ENCODE results near the gene ST3GAL6. TPM values are rescaled to one million over a fixed set of nuclear protein-coding genes. Genes with fewer than 3 reads are reported as not detected.

Gene ST3GAL6
- total and polyA plus RNA-seq, 2 of the 8 experiments (the other 6 are each of a cell fraction or from before 2014, with no cell fraction given): 3.3 to 6.1 TPM

- no peak for FAIRE-seq
- POLR2A ChIA-PET (ENCODE audit: partially characterized antibody): interaction anchor here (0.6 to 2.6 kb wide), 6 partner anchors 9 to 1654 kb away, joined by 3 to 10 read pairs (median 4); partner anchors contain the start of gene CPOX
- H3K4ac ChIP-seq (replicated peaks; ENCODE audit: insufficient read length, low read depth, low read length): no peak overlapping the region
- H2BK5ac ChIP-seq (ENCODE audit: low read depth, low read length): no peak overlapping the region
- H4K8ac ChIP-seq (ENCODE audit: extremely low read depth, insufficient read depth, low read length): no peak overlapping the region
- no peak overlapping the region for H2BK20ac ChIP-seq (ENCODE audit: low read length)
- no peak overlapping the region for H3K18ac ChIP-seq (ENCODE audit: extremely low read depth, low read length)
- peak overlapping the region; percentile 68 to 85 (median 73) for H3K4me3 ChIP-seq (ENCODE audit: extremely low read depth in 1 of 4, insufficient read depth in 2 of 4, low read depth in 3 of 4, low read length in 4 of 4)
- peaks cover 11% of the 10 kb centered on the region for H3K23me2 ChIP-seq (ENCODE audit: low read depth, low read length)
- CTCF ChIA-PET (ENCODE audit: partially characterized antibody): interaction anchor here (1.0 to 1.8 kb wide), 3 partner anchors 8 to 402 kb away, joined by 3 to 5 read pairs (median 4); no protein-coding TSS in a partner anchor
- H3K36me3 ChIP-seq (ENCODE audit: control insufficient read depth in 2 of 4, insufficient read depth in 4 of 4, low read length in 3 of 4): no peaks in the 10 kb centered on the region
- peak overlapping the region; percentile 84 to 86 for H3K4me2 ChIP-seq (ENCODE audit: insufficient read depth in 1 of 2, low read depth in 2 of 2, low read length in 2 of 2)
- H3K9ac ChIP-seq (replicated peaks in 1 of 4; ENCODE audit: extremely low read depth in 1 of 4, low read depth in 3 of 4, low read length in 3 of 4): peak overlapping the region in 2 of 4 experiments; percentile 49 to 61; a peak in 4 of 7 replicates
- peak overlapping the region; percentile 81 for H2AFZ ChIP-seq (ENCODE audit: low read length)
- H4K91ac ChIP-seq (replicated peaks; ENCODE audit: insufficient read length, low read length): no peak overlapping the region
- no peak overlapping the region for H2BK120ac ChIP-seq (replicated peaks; ENCODE audit: low read depth, low read length)
- H2BK12ac ChIP-seq (ENCODE audit: low read depth, low read length): peak overlapping the region; percentile 30; the same call in 1 of the 2 replicates
- peaks cover 0 to 15% of the 10 kb centered on the region in 2 experiments; a peak in 1 of 4 replicates for H3K79me2 ChIP-seq (ENCODE audit: control insufficient read depth in 1 of 2, insufficient read depth in 2 of 2, low read length in 2 of 2)
- no peak overlapping the region for H4K5ac ChIP-seq (ENCODE audit: insufficient read length, low read depth, low read length)
- H3K23ac ChIP-seq (ENCODE audit: insufficient read length): no peak overlapping the region
- no peak overlapping the region for H2AK5ac ChIP-seq (ENCODE audit: low read depth, low read length)
- no peak for DNase-seq (ENCODE audit: low read depth in 1 of 2, low spot score in 2 of 2)
- H3K9me3 ChIP-seq (ENCODE audit: insufficient read depth in 2 of 2, low read depth in 1 of 2, low read length in 1 of 2): no peaks in the 10 kb centered on the region
- peaks cover 0 to 11% (median 0%) of the 10 kb centered on the region in 4 experiments; a peak in 2 of 7 replicates for H3K4me1 ChIP-seq (replicated peaks in 1 of 4; ENCODE audit: control insufficient read depth in 3 of 4, insufficient read depth in 4 of 4, low read length in 3 of 4)
- peak overlapping the region; percentile 37; the same call in 1 of the 2 replicates for H3K27ac ChIP-seq (ENCODE audit: low read depth, low read length)
- H3K14ac ChIP-seq (ENCODE audit: insufficient read length): no peak overlapping the region
- 12% methylated on average over 12 of the region's 12 CpGs; no CpG with 5 or more reads in 1 of the 2 experiments for WGBS, 2 experiments (ENCODE audit: extremely low coverage in 1 of 2, insufficient coverage in 1 of 2, insufficient read length in 1 of 2, insufficient replicate concordance in 2 of 2, low coverage in 1 of 2, low lambda C conversion rate in 2 of 2, missing lambda C conversion rate in 1 of 2)
- no peaks in the 10 kb centered on the region; the same call in 1 of the 2 replicates for H3K79me1 ChIP-seq (ENCODE audit: low read depth, low read length)
- no peak overlapping the region for H3K56ac ChIP-seq (replicated peaks; ENCODE audit: insufficient read length, low read depth, low read length)
- H4K20me1 ChIP-seq (replicated peaks in 1 of 2; ENCODE audit: control insufficient read depth in 1 of 2, insufficient read depth in 2 of 2, low read length in 2 of 2): peaks cover 0 to 3% of the 10 kb centered on the region in 2 experiments
- H2BK15ac ChIP-seq (ENCODE audit: low read length): no peak overlapping the region
- H3K27me3 ChIP-seq (replicated peaks in 1 of 4; ENCODE audit: control insufficient read depth in 3 of 4, extremely low read depth in 1 of 4, insufficient read depth in 3 of 4, low read length in 3 of 4): peaks cover 0 to 8% (median 3%) of the 10 kb centered on the region in 4 experiments; a peak in 4 of 7 replicates
- TF ChIP-seq KDM5A (IDR thresholded peaks at IDR 0.05; ENCODE audit: low read length) (no peak), PHF8 (conservative IDR thresholded peaks at IDR 0.05; ENCODE audit: low read depth, low read length) (no peak), SP2 (IDR thresholded peaks at IDR 0.05; ENCODE audit: low read length) (no peak), CBX8 (IDR thresholded peaks at IDR 0.05; ENCODE audit: borderline replicate concordance, low read depth, low read length) (no peak), BRCA1 (IDR thresholded peaks at IDR 0.05; ENCODE audit: low read depth, low read length) (no peak), JUN (IDR thresholded peaks at IDR 0.05; ENCODE audit: low read depth, low read length) (no peak), TEAD4 (IDR thresholded peaks at IDR 0.05; ENCODE audit: low read depth, low read length) (0 out of 2 replicates have a peak, but pooled peaks have one; percentile 39), CBX5 (IDR thresholded peaks at IDR 0.05; ENCODE audit: low read depth, low read length) (no peak), CTCF (IDR thresholded peaks at IDR 0.05; ENCODE audit: control extremely low read depth in 1 of 3, insufficient read depth in 1 of 3, low read depth in 1 of 3, low read length in 3 of 3) (no peak), CHD2 (IDR thresholded peaks at IDR 0.05; ENCODE audit: low read length) (no peak), ASH2L (IDR thresholded peaks at IDR 0.05; ENCODE audit: low read length) (no peak)
Measured at GRCh38 chr3:98731720-98732285, 31.3 kb upstream of the ST3GAL6 start.
